GM12872 (cell line): Measurements from ENCODE around the gene TMCO4.

Experiments used
- CTCF ChIP-seq: IDR thresholded peaks from 3 replicates; pipeline ENCODE4 v1.5.1; 2011; ENCODE audit warnings: low read depth, mild to moderate bottlenecking, low read length, moderate library complexity; ENCODE audit not compliant: insufficient read depth

TMCO4 gene

DNA sequence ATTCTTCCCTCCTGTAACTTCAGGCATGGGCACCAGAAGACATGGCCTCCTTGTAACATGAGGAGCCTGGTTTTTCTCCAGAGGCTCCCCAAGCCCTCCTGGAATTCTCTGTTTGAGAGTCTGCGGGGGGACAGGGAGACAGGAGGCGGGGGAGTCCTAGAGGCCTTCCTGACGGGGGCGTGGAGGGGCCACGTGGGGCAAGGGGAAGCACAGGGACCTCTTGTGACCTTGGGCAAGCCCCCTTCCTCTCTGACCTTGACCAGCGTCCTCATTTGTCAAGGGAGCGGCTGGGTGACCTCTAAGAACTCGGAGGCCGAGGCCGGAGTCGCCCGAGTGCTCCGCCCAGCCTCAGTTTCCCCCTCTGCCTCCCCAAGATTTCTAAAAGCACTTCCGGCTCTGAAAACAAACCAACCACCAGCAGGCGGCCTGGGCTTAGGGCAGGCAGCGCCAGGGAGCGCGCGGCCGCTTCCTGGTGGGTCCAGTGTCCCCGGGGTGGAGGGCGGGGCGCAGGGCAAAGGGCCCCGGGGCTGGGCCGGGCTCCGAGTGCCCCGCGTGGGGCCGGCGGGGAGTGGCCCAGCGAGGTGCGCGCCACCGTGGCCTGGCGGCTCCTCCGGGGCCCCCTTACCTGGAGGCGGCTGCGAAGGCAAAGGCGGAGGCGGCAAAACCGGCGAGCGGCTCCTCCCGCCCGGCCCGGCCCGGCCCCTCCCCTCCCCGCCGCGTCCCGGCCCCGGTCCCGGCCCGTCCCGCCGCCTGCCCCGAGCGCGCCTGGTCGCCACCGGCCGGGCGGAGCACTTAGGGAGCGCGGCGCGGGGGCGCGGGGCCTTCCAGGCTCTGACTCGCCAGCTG, at the start of gene TMCO4:
Gene TMCO4, minus strand, starts transcription at position 687 of the 846 bp plus-strand sequence. CDS start 19,158 bp downstream, outside the sequence.
- TF ChIP-seq CTCF, result peak; percentile 42; the same call in 2 of the 3 replicates

DNA sequence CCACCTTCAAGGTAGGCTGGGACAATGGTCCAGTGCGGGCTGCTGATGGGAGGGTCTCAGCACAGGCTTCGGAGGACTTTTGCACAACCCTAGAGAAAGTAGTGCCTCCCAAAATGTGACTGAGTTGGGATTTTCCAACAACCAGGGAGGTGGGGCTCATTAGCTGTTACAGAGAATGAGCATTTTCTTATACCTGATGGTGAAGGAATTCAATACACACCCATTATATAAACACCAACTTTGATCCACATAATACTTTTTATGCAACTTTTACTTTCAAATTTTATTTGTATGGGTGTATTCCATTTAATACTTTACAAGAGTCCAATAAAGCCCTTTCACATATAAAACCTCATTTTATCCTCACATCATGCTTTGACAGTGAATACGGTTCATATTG, 46.6 kb upstream of the TMCO4 start:
- TF ChIP-seq CTCF, result no peak

DNA sequence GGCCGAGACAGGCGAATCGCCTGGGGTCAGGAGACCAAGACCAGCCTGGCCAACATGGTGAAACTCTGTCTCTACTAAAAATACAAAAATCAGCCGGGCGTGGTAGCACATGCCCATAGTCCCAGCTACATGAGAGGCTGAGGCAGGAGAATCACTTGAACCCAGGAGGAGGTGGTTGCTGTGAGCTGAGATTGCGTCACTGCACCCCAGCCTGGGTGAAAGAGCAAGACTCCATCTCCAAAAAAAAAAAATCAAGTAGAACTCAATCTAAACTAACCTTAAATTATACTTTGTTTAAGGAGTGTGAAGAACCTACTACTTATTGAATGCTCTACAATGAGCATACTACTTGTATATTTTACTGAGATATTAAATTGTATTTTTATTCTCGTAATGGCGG, 45.8 kb upstream of the TMCO4 start:
- no peak for TF ChIP-seq CTCF

DNA sequence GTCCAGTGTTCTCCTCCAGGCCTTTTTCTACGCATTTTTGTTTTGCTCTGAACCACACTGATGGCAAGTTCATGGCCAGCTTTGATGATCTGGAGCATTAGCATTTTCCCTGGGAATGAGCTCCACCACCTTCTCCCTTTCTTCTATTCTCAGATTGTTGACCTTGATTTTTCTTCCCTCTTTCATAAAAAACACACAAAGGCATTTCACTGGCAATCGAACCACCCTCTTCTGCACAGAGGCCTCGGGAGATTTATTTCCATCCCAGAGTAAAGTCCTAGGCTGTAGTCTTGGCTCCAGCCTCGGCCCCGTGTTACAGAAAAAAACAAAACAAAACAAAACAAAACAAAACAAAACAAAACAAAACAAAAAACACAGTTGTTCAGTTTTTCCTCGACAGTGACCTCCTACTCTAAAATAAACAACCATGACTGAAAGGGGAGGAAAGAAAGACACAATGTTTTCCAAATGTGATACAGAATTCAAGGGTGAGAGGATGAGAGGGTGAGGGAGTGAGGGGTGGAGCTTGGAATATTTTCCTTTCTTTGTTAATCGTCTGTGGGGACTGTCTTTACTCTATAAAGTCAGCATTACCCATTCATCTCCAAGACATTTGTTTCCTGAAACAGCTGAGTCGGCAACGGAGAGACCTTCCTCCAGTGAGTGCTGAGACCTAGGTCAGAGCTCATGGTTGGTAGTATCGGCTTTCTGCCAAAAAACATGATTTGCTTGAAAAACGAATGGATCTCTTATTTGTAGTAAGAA, 45.2 kb upstream of the TMCO4 start:
- no peak for TF ChIP-seq CTCF

GRCh38 chr1:19840228-19840627, 40.5 kb upstream of the TMCO4 start:
- TF ChIP-seq CTCF, result no peak

DNA sequence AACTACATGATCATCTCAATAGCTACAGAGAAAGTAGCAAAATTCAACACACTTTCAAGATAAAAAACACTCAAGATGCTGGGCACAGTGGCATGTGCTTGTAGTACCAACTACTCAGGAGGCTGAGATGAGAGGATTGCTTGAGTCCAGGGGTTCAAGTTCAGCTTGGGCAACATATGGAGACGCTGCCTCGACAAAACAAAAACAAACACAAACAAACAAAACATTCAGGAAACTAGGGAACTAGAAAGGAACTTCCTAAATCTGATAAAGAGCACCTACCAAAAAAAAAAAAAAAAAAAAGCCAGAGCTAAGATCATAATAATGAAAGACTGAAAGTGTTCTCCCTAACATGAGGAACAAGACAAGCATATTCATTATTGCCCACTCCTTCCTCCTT, 38.1 kb upstream of the TMCO4 start:
- TF ChIP-seq CTCF, result no peak

DNA sequence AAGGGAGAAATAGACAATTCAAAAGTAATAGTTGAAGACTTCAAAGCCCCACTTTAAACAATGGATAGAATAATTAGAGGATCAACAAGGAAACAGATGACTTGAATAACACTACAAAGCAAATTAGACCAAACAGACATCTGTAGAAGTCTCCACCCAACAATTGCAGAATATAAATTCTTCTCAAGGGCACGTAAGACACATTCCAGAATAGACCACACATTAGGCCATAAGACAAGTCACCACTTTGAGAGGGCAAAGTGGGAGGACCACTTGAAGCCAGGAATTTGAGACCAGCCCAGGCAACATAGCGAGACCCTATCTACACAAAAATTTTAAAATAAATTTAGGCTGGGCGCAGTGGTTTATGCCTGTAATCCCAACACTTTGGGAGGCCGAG, 35.9 kb upstream of the TMCO4 start:
- TF ChIP-seq CTCF, result no peak
